T-helper 1 cell (primary cell): ENCODE measurements around the gene FARP2.
"Not testable (repeated sequence)": the region's sequence is repeated elsewhere in the genome, so short reads cannot be mapped to it uniquely, and the experiment has no call there.

Source experiments
- DNase-seq, 5 donors: peaks; one replicate each; pipeline ENCODE4 v3.0.0-alpha.2; 2012 to 2020
- total RNA-seq, 4 donors: gene quantifications; one replicate each; lab custom pipeline; 2026; lab: John Stamatoyannopoulos, UW

The FARP2 gene
- 14.2 to 23.6 (median 17.8) reads per million in 4 donors for total RNA-seq

- DNase-seq: peak; percentile 96 to 98 (median 97)
Observed at GRCh38 chr2:241355983-241356870, at the start of gene FARP2. TSS of gene FARP2 (plus strand) at chr2:241356285. CDS start at chr2:241373108, 16,823 bp downstream.

GRCh38 chr2:241307055-241307454, 49.0 kb upstream of the FARP2 start:
- DNase-seq: no peak

GRCh38 chr2:241308267-241308666, 47.8 kb upstream of the FARP2 start:
- DNase-seq: no peak

GRCh38 chr2:241308832-241309500, 47.1 kb upstream of the FARP2 start:
- DNase-seq: no peak

GRCh38 chr2:241309684-241310117, 46.4 kb upstream of the FARP2 start:
- peak; percentile 12 to 70 (median 37) for DNase-seq

GRCh38 chr2:241310917-241311566, 45.0 kb upstream of the FARP2 start:
- DNase-seq: no peak

GRCh38 chr2:241312082-241312481, 44.0 kb upstream of the FARP2 start:
- no peak for DNase-seq

GRCh38 chr2:241313543-241314095, 42.5 kb upstream of the FARP2 start:
- no peak for DNase-seq

GRCh38 chr2:241314226-241315092, 41.6 kb upstream of the FARP2 start:
- DNase-seq: no peak

- peak; percentile 100 for DNase-seq
Observed at GRCh38 chr2:241315093-241315878, 40.8 kb upstream of the FARP2 start, which contains the start of gene HDLBP. TSS of gene HDLBP (minus strand) at chr2:241315672. CDS start at chr2:241266869, 48,803 bp downstream.

- DNase-seq: peak in 3 of 5 donors; percentile 59 to 70 (median 68)
Observed at GRCh38 chr2:241315879-241316631, 40.0 kb upstream of the FARP2 start, which contains the start of gene SEPTIN2. TSS of gene SEPTIN2 (plus strand) at chr2:241315925. CDS start at chr2:241324233, 8,308 bp downstream.

GRCh38 chr2:241316825-241317224, 39.3 kb upstream of the FARP2 start:
- no peak for DNase-seq

GRCh38 chr2:241317391-241317790, 38.7 kb upstream of the FARP2 start:
- no peak for DNase-seq

GRCh38 chr2:241318830-241319229, 37.3 kb upstream of the FARP2 start:
- DNase-seq: not testable (repeated sequence)

GRCh38 chr2:241320394-241320793, 35.7 kb upstream of the FARP2 start:
- no peak for DNase-seq

GRCh38 chr2:241321033-241321432, 35.1 kb upstream of the FARP2 start:
- no peak for DNase-seq

- DNase-seq: no peak
Observed at GRCh38 chr2:241321886-241322285, 34.2 kb upstream of the FARP2 start.

GRCh38 chr2:241323778-241324177, 32.3 kb upstream of the FARP2 start:
- no peak for DNase-seq

- DNase-seq: no peak
Observed at GRCh38 chr2:241324775-241325174, 31.3 kb upstream of the FARP2 start.

GRCh38 chr2:241325257-241325656, 30.8 kb upstream of the FARP2 start:
- DNase-seq: no peak
